ENCODE measurements around the gene SMOC1. TPM values are rescaled to one million over a fixed set of nuclear protein-coding genes. Genes with fewer than 3 reads are reported as not detected.

Gene SMOC1
- total RNA-seq, 1 donor from 2014 or later = 10.9 TPM

- peaks cover 3% of the 10 kb centered on the region for H3K27me3 Mint-ChIP-seq
- no peaks in the 10 kb centered on the region for H3K9me3 Mint-ChIP-seq (ENCODE audit: low read depth)
- no peaks in the 10 kb centered on the region for H3K36me3 Mint-ChIP-seq (ENCODE audit: insufficient read depth)
- no peak for DNase-seq (ENCODE audit: low spot score, unreplicated experiment)
- no peaks in the 10 kb centered on the region for H3K4me1 Mint-ChIP-seq (ENCODE audit: low read depth)
- TF ChIP-seq CTCF (IDR thresholded peaks at IDR 0.05; ENCODE audit: unreplicated experiment) = no peak
- H3K27ac Mint-ChIP-seq = no peak overlapping the region
- H3K4me3 Mint-ChIP-seq (ENCODE audit: low read depth) = no peak overlapping the region
Observed at GRCh38 chr14:69855180-69855832, 23.9 kb upstream of the SMOC1 start.

- Mint-ChIP-seq H3K27me3 (peaks cover 6% of the 10 kb centered on the region), H3K4me1 (ENCODE audit: low read depth) (no peaks in the 10 kb centered on the region), H3K4me3 (ENCODE audit: low read depth) (no peak overlapping the region), H3K9me3 (ENCODE audit: low read depth) (no peaks in the 10 kb centered on the region), H3K36me3 (ENCODE audit: insufficient read depth) (no peaks in the 10 kb centered on the region), H3K27ac (no peak overlapping the region)
- no peak for TF ChIP-seq CTCF (IDR thresholded peaks at IDR 0.05; ENCODE audit: unreplicated experiment)
- no peak for DNase-seq (ENCODE audit: low spot score, unreplicated experiment)
Observed at GRCh38 chr14:69858801-69859200, 20.4 kb upstream of the SMOC1 start.

GRCh38 chr14:69859591-69859990, 19.6 kb upstream of the SMOC1 start:
- no peak for TF ChIP-seq CTCF (IDR thresholded peaks at IDR 0.05; ENCODE audit: unreplicated experiment)
- H3K4me1 Mint-ChIP-seq (ENCODE audit: low read depth) = no peaks in the 10 kb centered on the region
- DNase-seq (ENCODE audit: low spot score, unreplicated experiment) = no peak
- peaks cover 4% of the 10 kb centered on the region for H3K9me3 Mint-ChIP-seq (ENCODE audit: low read depth)
- H3K4me3 Mint-ChIP-seq (ENCODE audit: low read depth) = no peak overlapping the region
- no peaks in the 10 kb centered on the region for H3K36me3 Mint-ChIP-seq (ENCODE audit: insufficient read depth)
- peaks cover 6% of the 10 kb centered on the region for H3K27me3 Mint-ChIP-seq
- no peak overlapping the region for H3K27ac Mint-ChIP-seq

GRCh38 chr14:69860221-69860620, 19.0 kb upstream of the SMOC1 start:
- H3K4me3 Mint-ChIP-seq (ENCODE audit: low read depth) = no peak overlapping the region
- no peaks in the 10 kb centered on the region for H3K36me3 Mint-ChIP-seq (ENCODE audit: insufficient read depth)
- no peak for DNase-seq (ENCODE audit: low spot score, unreplicated experiment)
- no peak for TF ChIP-seq CTCF (IDR thresholded peaks at IDR 0.05; ENCODE audit: unreplicated experiment)
- H3K9me3 Mint-ChIP-seq (ENCODE audit: low read depth) = peaks cover 7% of the 10 kb centered on the region
- peaks cover 6% of the 10 kb centered on the region for H3K27me3 Mint-ChIP-seq
- H3K27ac Mint-ChIP-seq = no peak overlapping the region
- H3K4me1 Mint-ChIP-seq (ENCODE audit: low read depth) = no peaks in the 10 kb centered on the region

GRCh38 chr14:69861025-69861569, 18.1 kb upstream of the SMOC1 start:
- no peaks in the 10 kb centered on the region for H3K4me1 Mint-ChIP-seq (ENCODE audit: low read depth)
- H3K36me3 Mint-ChIP-seq (ENCODE audit: insufficient read depth) = no peaks in the 10 kb centered on the region
- no peak overlapping the region for H3K4me3 Mint-ChIP-seq (ENCODE audit: low read depth)
- H3K27me3 Mint-ChIP-seq = peaks cover 6% of the 10 kb centered on the region
- H3K9me3 Mint-ChIP-seq (ENCODE audit: low read depth) = peaks cover 10% of the 10 kb centered on the region
- no peak for TF ChIP-seq CTCF (IDR thresholded peaks at IDR 0.05; ENCODE audit: unreplicated experiment)
- no peak overlapping the region for H3K27ac Mint-ChIP-seq
- no peak for DNase-seq (ENCODE audit: low spot score, unreplicated experiment)

Data from progenitor cell of endocrine pancreas (in vitro differentiated cells).